Astrocyte (in vitro differentiated cells and primary cell): ENCODE data around the gene NES. TPM values are rescaled to one million over a fixed set of nuclear protein-coding genes. Genes with fewer than 3 reads are reported as not detected.

Source experiments
- DNase-seq: peaks from one replicate; pipeline ENCODE4 v3.0.0-alpha.2; 2010; ENCODE audit warnings: low read depth
- FAIRE-seq: peaks from 2 replicates; lab custom pipeline; 2011; peaks lifted over from hg19 to GRCh38; lab: Jason Lieb, UNC
- H2AFZ ChIP-seq: 2 replicates; pipeline ENCODE4 v1.6.0; 2012; ENCODE audit warnings: low read depth, low read length, inconsistent platforms
- H3K27ac ChIP-seq: 2 replicates; pipeline ENCODE4 v1.5.1; 2011; ENCODE audit warnings: low read depth, low read length, inconsistent platforms
- H3K27me3 ChIP-seq: 2 replicates; pipeline ENCODE4 v1.6.0; 2011; ENCODE audit warnings: low read length, inconsistent platforms; ENCODE audit not compliant: insufficient read depth
- H3K36me3 ChIP-seq: 2 replicates; pipeline ENCODE4 v1.5.1; 2011; ENCODE audit warnings: low read length, inconsistent platforms; ENCODE audit not compliant: insufficient read depth
- H3K4me1 ChIP-seq: 2 replicates; pipeline ENCODE4 v1.5.1; 2011; ENCODE audit warnings: low read length, inconsistent platforms; ENCODE audit not compliant: insufficient read depth
- H3K4me2 ChIP-seq: 2 replicates; pipeline ENCODE4 v1.6.0; 2012; ENCODE audit warnings: low read length, inconsistent platforms
- H3K4me3 ChIP-seq: 2 replicates; pipeline ENCODE4 v1.5.1; 2011; ENCODE audit warnings: low read depth, mild to moderate bottlenecking, low read length, inconsistent platforms; ENCODE audit not compliant: insufficient read depth
- H3K79me2 ChIP-seq: 2 replicates; pipeline ENCODE4 v1.6.0; 2012; ENCODE audit warnings: mild to moderate bottlenecking, low read length, inconsistent platforms; ENCODE audit not compliant: insufficient read depth
- H3K9ac ChIP-seq: 2 replicates; pipeline ENCODE4 v1.6.0; 2012; ENCODE audit warnings: mild to moderate bottlenecking, low read length, inconsistent platforms
- H3K9me3 ChIP-seq: 2 replicates; pipeline ENCODE4 v1.5.1; 2012; ENCODE audit warnings: low read depth, mild to moderate bottlenecking, low read length, inconsistent platforms; ENCODE audit not compliant: insufficient read depth
- H4K20me1 ChIP-seq: 2 replicates; pipeline ENCODE4 v1.6.0; 2012; ENCODE audit warnings: low read length, inconsistent platforms; ENCODE audit not compliant: insufficient read depth
- H3K27ac Mint-ChIP-seq: one replicate; pipeline ENCODE4 v1.8.0; 2021; ENCODE audit warnings: mild to moderate bottlenecking, mixed read lengths; ENCODE audit not compliant: unreplicated experiment
- H3K27me3 Mint-ChIP-seq: one replicate; pipeline ENCODE4 v1.8.0; 2021; ENCODE audit warnings: low read depth, mixed read lengths; ENCODE audit not compliant: unreplicated experiment
- H3K36me3 Mint-ChIP-seq: one replicate; pipeline ENCODE4 v1.8.0; 2021; ENCODE audit warnings: low read depth, mixed read lengths; ENCODE audit not compliant: unreplicated experiment
- H3K4me1 Mint-ChIP-seq: one replicate; pipeline ENCODE4 v1.8.0; 2021; ENCODE audit warnings: low read depth, mixed read lengths; ENCODE audit not compliant: unreplicated experiment
- H3K4me3 Mint-ChIP-seq: one replicate; pipeline ENCODE4 v1.8.0; 2021; ENCODE audit warnings: mild to moderate bottlenecking, moderate library complexity, mixed read lengths; ENCODE audit not compliant: unreplicated experiment
- H3K9me3 Mint-ChIP-seq: one replicate; pipeline ENCODE4 v1.8.0; 2021; ENCODE audit warnings: mild to moderate bottlenecking, mixed read lengths; ENCODE audit not compliant: unreplicated experiment
- EZH2 ChIP-seq: IDR thresholded peaks from 2 replicates; pipeline ENCODE4 v1.6.1; 2012; ENCODE audit warnings: mild to moderate bottlenecking, low read length, inconsistent platforms; ENCODE audit not compliant: insufficient read depth
- total RNA-seq: library from RNA; stranded (reverse); gene quantifications from 2 replicates; pipeline ENCODE4 v1.2.1, GENCODE V29; 2021
- TF ChIP-seq, protein P1 (sequence below): IDR thresholded peaks from 2 replicates; pipeline ENCODE4 v1.5.1; 2011; ENCODE audit warnings: low read depth, mild to moderate bottlenecking, inconsistent platforms, low read length, moderate library complexity; ENCODE audit not compliant: insufficient read depth

Gene NES
- total RNA-seq, 1 donor from 2014 or later, result 310 TPM

DNA sequence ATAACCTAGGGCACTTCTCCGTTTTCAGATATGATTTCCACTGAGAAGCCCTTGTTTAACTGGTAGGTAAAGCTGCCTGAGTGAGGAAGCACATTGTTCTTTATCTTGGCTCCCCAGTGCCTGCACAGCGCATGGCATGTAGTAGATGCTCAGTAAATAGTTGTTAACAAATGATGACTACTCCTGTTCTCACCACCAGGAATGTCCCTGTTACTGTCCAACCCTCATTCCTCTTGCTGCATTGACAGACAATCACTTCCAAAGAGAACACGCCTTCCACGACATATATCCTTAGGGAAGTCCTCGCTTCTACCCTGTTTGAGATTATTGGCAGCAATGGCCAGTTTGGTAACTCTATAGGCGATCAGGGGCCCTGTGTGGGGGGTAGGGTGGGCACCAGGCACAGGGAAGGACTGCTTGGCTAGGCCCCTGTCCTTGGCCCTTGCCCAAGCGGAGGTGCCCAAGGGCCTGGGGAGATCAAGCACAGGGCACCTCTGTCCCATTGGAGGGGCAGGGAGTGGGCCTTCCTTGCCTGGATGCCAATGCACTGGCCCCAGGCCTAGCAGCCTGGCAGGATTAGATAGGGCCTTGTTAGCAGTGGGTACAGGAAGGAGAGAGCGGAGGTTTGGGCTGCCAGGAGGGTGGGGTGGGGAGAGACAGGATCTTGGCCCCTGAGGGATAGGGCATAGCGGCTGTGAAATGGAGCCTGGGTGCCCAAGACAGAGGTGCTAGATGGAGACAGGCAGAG, 10.2 kb downstream of the NES start:
- no peak overlapping the region for H3K4me3 ChIP-seq
- peaks cover 2% of the 10 kb centered on the region for H4K20me1 ChIP-seq
- TF ChIP-seq, protein P1, sequence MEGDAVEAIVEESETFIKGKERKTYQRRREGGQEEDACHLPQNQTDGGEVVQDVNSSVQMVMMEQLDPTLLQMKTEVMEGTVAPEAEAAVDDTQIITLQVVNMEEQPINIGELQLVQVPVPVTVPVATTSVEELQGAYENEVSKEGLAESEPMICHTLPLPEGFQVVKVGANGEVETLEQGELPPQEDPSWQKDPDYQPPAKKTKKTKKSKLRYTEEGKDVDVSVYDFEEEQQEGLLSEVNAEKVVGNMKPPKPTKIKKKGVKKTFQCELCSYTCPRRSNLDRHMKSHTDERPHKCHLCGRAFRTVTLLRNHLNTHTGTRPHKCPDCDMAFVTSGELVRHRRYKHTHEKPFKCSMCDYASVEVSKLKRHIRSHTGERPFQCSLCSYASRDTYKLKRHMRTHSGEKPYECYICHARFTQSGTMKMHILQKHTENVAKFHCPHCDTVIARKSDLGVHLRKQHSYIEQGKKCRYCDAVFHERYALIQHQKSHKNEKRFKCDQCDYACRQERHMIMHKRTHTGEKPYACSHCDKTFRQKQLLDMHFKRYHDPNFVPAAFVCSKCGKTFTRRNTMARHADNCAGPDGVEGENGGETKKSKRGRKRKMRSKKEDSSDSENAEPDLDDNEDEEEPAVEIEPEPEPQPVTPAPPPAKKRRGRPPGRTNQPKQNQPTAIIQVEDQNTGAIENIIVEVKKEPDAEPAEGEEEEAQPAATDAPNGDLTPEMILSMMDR, result no peak
- TF ChIP-seq EZH2, result no peak
- no peaks in the 10 kb centered on the region for H3K27me3 ChIP-seq
- H3K9ac ChIP-seq, result no peak overlapping the region
- no peak overlapping the region for H3K4me2 ChIP-seq
- no peaks in the 10 kb centered on the region for H3K79me2 ChIP-seq
- Mint-ChIP-seq H3K4me3 (no peak overlapping the region), H3K4me1 (peaks cover 76% of the 10 kb centered on the region), H3K9me3 (no peaks in the 10 kb centered on the region), H3K27me3 (no peaks in the 10 kb centered on the region), H3K36me3 (peaks cover 13% of the 10 kb centered on the region), H3K27ac (peak overlapping the region; percentile 88)
- H3K4me1 ChIP-seq, result peaks cover 44% of the 10 kb centered on the region
- H2AFZ ChIP-seq, result no peak overlapping the region
- DNase-seq (no peak), FAIRE-seq (no peak)
- peaks cover 10% of the 10 kb centered on the region for H3K36me3 ChIP-seq
- H3K9me3 ChIP-seq, result no peaks in the 10 kb centered on the region
- H3K27ac ChIP-seq, result peak overlapping the region; percentile 1

DNA sequence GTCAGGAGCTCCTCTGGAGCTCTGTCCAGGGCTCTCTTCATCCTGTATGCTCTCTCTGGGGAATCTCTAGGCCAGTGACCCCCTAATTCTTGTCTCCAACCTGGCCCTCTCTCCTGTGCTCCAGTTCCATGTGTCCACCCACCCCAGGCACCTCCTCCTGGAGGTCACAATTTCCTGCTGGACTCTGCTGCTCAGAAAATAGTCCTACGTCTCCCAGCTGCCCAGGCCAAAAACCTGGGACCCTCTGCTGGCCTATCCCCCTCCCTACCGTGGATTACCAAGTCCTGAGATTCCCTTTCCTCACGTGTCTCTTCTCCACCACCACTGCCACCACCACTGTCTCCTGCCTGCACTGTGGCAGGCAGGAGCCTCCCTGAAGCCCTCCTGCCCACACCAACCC, 11.7 kb downstream of the NES start:
- H3K27me3 ChIP-seq, result no peaks in the 10 kb centered on the region
- no peak overlapping the region for H3K27ac ChIP-seq
- peak overlapping the region; percentile 68 for H3K4me2 ChIP-seq
- FAIRE-seq (no peak), DNase-seq (no peak)
- H3K4me1 Mint-ChIP-seq, result peaks cover 81% of the 10 kb centered on the region
- no peaks in the 10 kb centered on the region for H3K36me3 ChIP-seq
- TF ChIP-seq, protein P1, result no peak
- TF ChIP-seq EZH2, result no peak
- H3K27ac Mint-ChIP-seq, result peak overlapping the region; percentile 88
- H3K36me3 Mint-ChIP-seq, result peaks cover 1% of the 10 kb centered on the region
- no peaks in the 10 kb centered on the region for H3K27me3 Mint-ChIP-seq
- H4K20me1 ChIP-seq, result no peaks in the 10 kb centered on the region
- no peaks in the 10 kb centered on the region for H3K9me3 ChIP-seq
- H3K79me2 ChIP-seq, result no peaks in the 10 kb centered on the region
- H2AFZ ChIP-seq, result no peak overlapping the region
- H3K4me3 Mint-ChIP-seq, result peak overlapping the region; percentile 16
- no peaks in the 10 kb centered on the region for H3K9me3 Mint-ChIP-seq
- H3K4me3 ChIP-seq, result no peak overlapping the region
- peaks cover 59% of the 10 kb centered on the region for H3K4me1 ChIP-seq
- H3K9ac ChIP-seq, result no peak overlapping the region

DNA sequence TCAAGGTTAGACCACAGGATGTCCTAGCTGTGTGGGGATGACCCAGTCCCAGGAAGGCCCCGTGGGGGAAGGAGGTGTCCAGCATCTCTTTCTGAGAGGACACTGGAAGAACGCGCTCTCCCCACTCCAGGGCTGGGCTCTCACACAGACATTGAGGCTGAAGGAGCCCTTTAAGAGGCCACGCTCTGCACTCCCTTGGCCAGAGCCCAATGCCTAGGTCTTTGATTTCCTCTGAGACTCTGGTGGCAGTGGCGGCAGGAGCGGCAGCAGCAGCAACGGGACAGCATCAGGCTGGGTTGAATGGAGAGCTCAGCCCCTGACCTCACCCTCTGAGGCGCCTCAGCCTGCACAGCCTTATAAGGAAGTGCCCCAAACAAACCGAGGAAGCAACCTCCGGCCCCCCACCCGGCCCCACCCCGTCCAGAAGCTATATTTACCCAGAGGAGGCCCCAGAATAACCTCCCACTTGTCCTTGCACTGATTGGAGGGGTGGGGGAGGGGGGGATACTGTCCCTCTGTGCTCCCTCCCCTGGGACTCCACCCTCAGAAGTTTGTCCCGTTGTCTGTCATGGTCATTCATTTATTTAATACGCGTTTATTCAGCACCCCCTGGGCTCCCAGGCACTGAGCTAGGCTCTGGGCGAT, 12.3 kb downstream of the NES start:
- Histone ChIP-seq H3K4me3 (peak overlapping the region; percentile 25), H3K27me3 (no peaks in the 10 kb centered on the region), H4K20me1 (no peaks in the 10 kb centered on the region), H3K9ac (peak overlapping the region; percentile 44), H3K4me1 (peaks cover 63% of the 10 kb centered on the region), H3K79me2 (no peaks in the 10 kb centered on the region), H3K4me2 (peak overlapping the region; percentile 68), H2AFZ (peak overlapping the region; percentile 27), H3K27ac (no peak overlapping the region), H3K9me3 (no peaks in the 10 kb centered on the region), H3K36me3 (no peaks in the 10 kb centered on the region)
- Mint-ChIP-seq H3K27me3 (no peaks in the 10 kb centered on the region), H3K4me3 (no peak overlapping the region), H3K27ac (peak overlapping the region; percentile 88), H3K4me1 (peaks cover 85% of the 10 kb centered on the region), H3K36me3 (peaks cover 1% of the 10 kb centered on the region), H3K9me3 (no peaks in the 10 kb centered on the region)
- TF ChIP-seq, protein P1, result no peak
- TF ChIP-seq EZH2, result no peak
- FAIRE-seq (no peak), DNase-seq (no peak)
